Measurements from ENCODE around the gene CAMSAP2. TPM values are rescaled to one million over a fixed set of nuclear protein-coding genes. Genes with fewer than 3 reads are reported as not detected.

Gene CAMSAP2
- total RNA-seq, 2 donors from 2014 or later: 5.4 to 7.5 TPM

DNA sequence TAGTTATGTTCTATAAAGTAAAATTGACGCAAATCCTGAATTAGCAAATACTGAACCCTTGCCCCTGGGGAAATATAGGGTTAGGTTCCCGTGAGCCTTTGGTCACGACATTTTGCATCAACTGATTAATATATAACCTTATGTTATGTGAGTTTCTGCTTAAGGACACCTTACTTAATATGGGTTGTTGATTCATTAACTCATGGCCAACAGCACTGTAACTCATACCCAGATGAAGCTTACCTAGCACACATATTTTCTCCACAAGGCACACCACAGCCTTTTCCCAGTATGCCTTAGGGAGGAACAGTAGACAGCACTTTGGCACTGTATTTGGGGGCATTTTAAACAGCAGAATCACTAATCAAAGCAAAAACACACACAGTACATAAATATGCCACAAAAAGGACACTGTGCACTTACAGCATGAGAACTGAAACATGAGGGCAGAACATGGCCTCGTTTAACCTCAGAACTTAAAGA lies 171.1 kb downstream of the CAMSAP2 start:
- Histone ChIP-seq H3K9me3 (no peaks in the 10 kb centered on the region), H3K4me3 (no peak overlapping the region), H3K36me3 (no peaks in the 10 kb centered on the region), H3K27ac (no peak overlapping the region), H3K9ac (ENCODE audit: low read depth in 2 of 2, low read length in 2 of 2) (no peak overlapping the region), H3K27me3 (no peaks in the 10 kb centered on the region), H3K4me1 (peaks cover 18% of the 10 kb centered on the region)
- DNase-seq: no peak
- TF ChIP-seq, protein P1, sequence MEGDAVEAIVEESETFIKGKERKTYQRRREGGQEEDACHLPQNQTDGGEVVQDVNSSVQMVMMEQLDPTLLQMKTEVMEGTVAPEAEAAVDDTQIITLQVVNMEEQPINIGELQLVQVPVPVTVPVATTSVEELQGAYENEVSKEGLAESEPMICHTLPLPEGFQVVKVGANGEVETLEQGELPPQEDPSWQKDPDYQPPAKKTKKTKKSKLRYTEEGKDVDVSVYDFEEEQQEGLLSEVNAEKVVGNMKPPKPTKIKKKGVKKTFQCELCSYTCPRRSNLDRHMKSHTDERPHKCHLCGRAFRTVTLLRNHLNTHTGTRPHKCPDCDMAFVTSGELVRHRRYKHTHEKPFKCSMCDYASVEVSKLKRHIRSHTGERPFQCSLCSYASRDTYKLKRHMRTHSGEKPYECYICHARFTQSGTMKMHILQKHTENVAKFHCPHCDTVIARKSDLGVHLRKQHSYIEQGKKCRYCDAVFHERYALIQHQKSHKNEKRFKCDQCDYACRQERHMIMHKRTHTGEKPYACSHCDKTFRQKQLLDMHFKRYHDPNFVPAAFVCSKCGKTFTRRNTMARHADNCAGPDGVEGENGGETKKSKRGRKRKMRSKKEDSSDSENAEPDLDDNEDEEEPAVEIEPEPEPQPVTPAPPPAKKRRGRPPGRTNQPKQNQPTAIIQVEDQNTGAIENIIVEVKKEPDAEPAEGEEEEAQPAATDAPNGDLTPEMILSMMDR (IDR thresholded peaks at IDR 0.05): no peak
- intact Hi-C loops (cut with DNase I): no loop called here

Other genes with a start within 250 kb of the CAMSAP2 start
- 1 to 10 TPM; 2.7 to 8.2 TPM for gene KIF14, start 118.1 kb upstream of the CAMSAP2 start, total RNA-seq
- gene DDX59, start 69.0 kb upstream of the CAMSAP2 start, total RNA-seq: 10 to 100 TPM; 10.2 to 14.6 TPM
- gene GPR25, start 134.1 kb downstream of the CAMSAP2 start, total RNA-seq: under 1 TPM; 0.19 to 0.27 TPM
- 100 to 1,000 TPM; 127 to 167 TPM for gene INAVA, start 156.0 kb downstream of the CAMSAP2 start, total RNA-seq